Cardiac muscle cell (in vitro differentiated cells and primary cell): ENCODE measurements around the gene ZNF555. TPM values are rescaled to one million over a fixed set of nuclear protein-coding genes. Genes with fewer than 3 reads are reported as not detected.
"Not testable (repeated sequence)": the region's sequence is repeated elsewhere in the genome, so short reads cannot be mapped to it uniquely, and the experiment has no call there.

Experiments used
- DNase-seq, 2 donors: peaks; one replicate each; pipeline versions ENCODE4 v3.0.0 to v3.0.0-alpha.2; 2010 to 2017; ENCODE audit warnings: low read depth in 1 of 2, low spot score in 1 of 2
- H3K27ac ChIP-seq: fragments of 200-600 bp; sonication (generic); 2 replicates; pipeline ENCODE4 v1.5.1; 2016
- H3K27me3 ChIP-seq: fragments of 200-600 bp; sonication (generic); 2 replicates; pipeline ENCODE4 v1.6.0; 2016; ENCODE audit warnings: control low read depth
- H3K36me3 ChIP-seq: fragments of 200-600 bp; sonication (generic); 2 replicates; pipeline ENCODE4 v1.5.1; 2016; ENCODE audit warnings: control low read depth
- H3K4me1 ChIP-seq: fragments of 200-600 bp; sonication (generic); 2 replicates; pipeline ENCODE4 v1.8.1; 2017; ENCODE audit warnings: low read depth, mild to moderate bottlenecking, mixed run types
- H3K4me3 ChIP-seq: fragments of 200-600 bp; sonication (generic); 2 replicates; pipeline ENCODE4 v1.5.1; 2016; ENCODE audit warnings: mild to moderate bottlenecking
- H3K9me3 ChIP-seq: fragments of 200-600 bp; sonication (generic); 2 replicates; pipeline ENCODE4 v1.5.1; 2017; ENCODE audit warnings: low read depth, mild to moderate bottlenecking, control low read depth
- polyA plus RNA-seq: library from polyadenylated mRNA; unstranded; fragments of >200 nt; fragmentation: Nextera tagmentation; extraction: Ambion mirVana; gene quantifications from 2 replicates; pipeline ENCODE4 v1.2.1, GENCODE V29; 2016
- total RNA-seq: library from RNA; depleted of rRNA; stranded (reverse); fragments of >200 nt; gene quantifications from 2 replicates; pipeline ENCODE4 v1.2.3, GENCODE V29; 2016
- TF ChIP-seq, protein P1 (sequence below): IDR thresholded peaks from 2 replicates; pipeline ENCODE4 v1.5.1; 2012; ENCODE audit warnings: low read depth, mild to moderate bottlenecking, low read length

The ZNF555 gene
- total and polyA plus RNA-seq, 2 experiments from 2014 or later = 9.0 to 9.5 TPM

- H3K4me3 ChIP-seq = no peak overlapping the region
- H3K4me1 ChIP-seq = no peaks in the 10 kb centered on the region
- DNase-seq = peak; percentile 72 to 82
- H3K9me3 ChIP-seq = no peaks in the 10 kb centered on the region
- no peaks in the 10 kb centered on the region for H3K36me3 ChIP-seq
- TF ChIP-seq, protein P1, sequence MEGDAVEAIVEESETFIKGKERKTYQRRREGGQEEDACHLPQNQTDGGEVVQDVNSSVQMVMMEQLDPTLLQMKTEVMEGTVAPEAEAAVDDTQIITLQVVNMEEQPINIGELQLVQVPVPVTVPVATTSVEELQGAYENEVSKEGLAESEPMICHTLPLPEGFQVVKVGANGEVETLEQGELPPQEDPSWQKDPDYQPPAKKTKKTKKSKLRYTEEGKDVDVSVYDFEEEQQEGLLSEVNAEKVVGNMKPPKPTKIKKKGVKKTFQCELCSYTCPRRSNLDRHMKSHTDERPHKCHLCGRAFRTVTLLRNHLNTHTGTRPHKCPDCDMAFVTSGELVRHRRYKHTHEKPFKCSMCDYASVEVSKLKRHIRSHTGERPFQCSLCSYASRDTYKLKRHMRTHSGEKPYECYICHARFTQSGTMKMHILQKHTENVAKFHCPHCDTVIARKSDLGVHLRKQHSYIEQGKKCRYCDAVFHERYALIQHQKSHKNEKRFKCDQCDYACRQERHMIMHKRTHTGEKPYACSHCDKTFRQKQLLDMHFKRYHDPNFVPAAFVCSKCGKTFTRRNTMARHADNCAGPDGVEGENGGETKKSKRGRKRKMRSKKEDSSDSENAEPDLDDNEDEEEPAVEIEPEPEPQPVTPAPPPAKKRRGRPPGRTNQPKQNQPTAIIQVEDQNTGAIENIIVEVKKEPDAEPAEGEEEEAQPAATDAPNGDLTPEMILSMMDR = peak; percentile 65
- no peaks in the 10 kb centered on the region for H3K27me3 ChIP-seq
- no peak overlapping the region for H3K27ac ChIP-seq
Measured at GRCh38 chr19:2887391-2887914, 46.2 kb downstream of the ZNF555 start.

- no peak for DNase-seq
- Histone ChIP-seq H3K27ac (no peak overlapping the region), H3K4me3 (no peak overlapping the region), H3K9me3 (no peaks in the 10 kb centered on the region), H3K27me3 (no peaks in the 10 kb centered on the region), H3K4me1 (no peaks in the 10 kb centered on the region), H3K36me3 (no peaks in the 10 kb centered on the region)
- TF ChIP-seq, protein P1 = no peak
Measured at GRCh38 chr19:2888731-2889224, 47.5 kb downstream of the ZNF555 start.

DNA sequence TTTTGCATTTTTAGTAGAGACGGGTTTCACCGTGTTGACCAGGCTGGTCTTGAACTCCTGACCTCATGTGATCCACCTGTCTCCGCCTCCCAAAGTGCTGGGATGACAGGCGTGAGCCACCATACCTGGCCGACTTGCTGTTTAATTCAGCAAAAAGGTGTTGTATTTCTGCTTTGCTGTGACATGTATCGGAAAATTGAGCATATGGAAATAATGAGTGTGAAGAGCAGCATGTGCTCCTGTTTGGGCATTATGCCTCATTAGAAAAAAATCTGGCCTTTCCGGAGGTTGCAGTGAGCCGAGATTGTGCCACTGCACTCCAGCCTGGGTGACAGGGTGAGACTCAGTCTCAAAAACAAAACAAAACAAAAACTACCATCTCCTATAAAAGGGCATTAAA lies 49.3 kb downstream of the ZNF555 start:
- not testable (repeated sequence) for DNase-seq, H3K4me1 ChIP-seq, H3K27ac ChIP-seq, H3K27me3 ChIP-seq, H3K36me3 ChIP-seq, H3K4me3 ChIP-seq, H3K9me3 ChIP-seq

- H3K27me3 ChIP-seq = no peaks in the 10 kb centered on the region
- no peaks in the 10 kb centered on the region for H3K9me3 ChIP-seq
- TF ChIP-seq, protein P1 = no peak
- no peak overlapping the region for H3K4me3 ChIP-seq
- H3K4me1 ChIP-seq = no peaks in the 10 kb centered on the region
- no peak for DNase-seq
- H3K27ac ChIP-seq = no peak overlapping the region
- no peaks in the 10 kb centered on the region for H3K36me3 ChIP-seq
Measured at GRCh38 chr19:2896694-2897093, 55.4 kb downstream of the ZNF555 start.

DNA sequence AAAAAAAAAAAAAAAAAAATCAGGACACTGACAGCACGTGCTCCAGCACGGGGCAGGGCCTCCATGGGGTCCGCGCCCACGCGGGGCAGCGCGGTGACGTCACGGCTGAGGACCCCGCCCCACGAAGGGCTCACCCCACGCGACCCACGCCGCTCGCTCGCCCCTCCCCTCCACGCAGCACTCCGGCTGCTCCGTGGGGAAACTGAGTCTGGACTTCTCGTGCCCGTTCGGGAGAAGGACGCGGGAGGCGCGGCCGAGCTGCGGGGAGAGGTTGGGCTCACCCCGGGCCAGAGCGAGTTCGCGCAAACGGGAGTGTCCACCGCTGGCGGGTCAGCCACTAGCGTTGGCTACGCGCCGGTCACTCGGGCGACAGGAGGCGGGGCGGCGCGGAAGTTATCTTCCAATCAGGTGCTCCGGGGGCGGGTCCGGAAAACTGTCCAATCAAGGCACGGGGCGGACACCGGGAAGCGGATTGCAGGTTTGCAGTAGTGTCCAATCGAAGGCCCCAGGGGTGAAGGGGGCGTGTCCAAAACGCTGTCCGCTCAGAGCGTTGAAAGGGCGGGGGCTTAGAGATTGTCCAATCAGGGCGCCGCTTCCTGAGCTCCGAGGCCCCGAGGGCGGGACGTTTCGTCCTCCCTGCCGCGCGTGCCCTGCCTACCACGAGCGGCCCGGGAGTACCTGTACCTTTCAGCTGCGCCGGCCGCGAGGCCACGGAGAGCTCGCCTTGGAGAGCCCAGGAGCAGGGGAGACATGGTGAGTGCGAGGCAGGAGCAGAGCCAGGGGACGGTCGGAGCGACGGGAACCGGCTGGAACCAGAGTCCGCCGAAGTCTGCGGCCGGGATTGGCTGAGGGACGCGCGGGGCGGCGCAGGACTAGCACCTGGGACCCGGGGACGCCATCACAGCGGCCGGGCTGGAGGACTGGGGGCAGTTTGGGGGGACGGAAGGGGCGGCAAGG lies 59.3 kb downstream of the ZNF555 start, which contains the start of gene ZNF57:
Gene ZNF57, plus strand, starts transcription at position 633 of the 957 bp plus-strand sequence. Its CDS starts 118 bp downstream, at position 751.
- TF ChIP-seq, protein P1 = no peak
- Histone ChIP-seq H3K36me3 (no peaks in the 10 kb centered on the region), H3K27me3 (no peaks in the 10 kb centered on the region), H3K4me3 (peak within 1 kb of the TSS; percentile 94), H3K9me3 (no peaks in the 10 kb centered on the region), H3K4me1 (no peaks in the 10 kb centered on the region), H3K27ac (peak within 1 kb of the TSS; percentile 69)
- DNase-seq = peak; percentile 100
